HG02610 (cell line): ENCODE measurements around the gene PCDH9.

Experiments used
- ATAC-seq: cut with Tn5 transposase; IDR thresholded peaks from one replicate; pipeline ENCODE4 v1.9.1; 2021; ENCODE audit warnings: mild to moderate bottlenecking, moderate library complexity; ENCODE audit not compliant: unreplicated experiment

The PCDH9 gene

DNA sequence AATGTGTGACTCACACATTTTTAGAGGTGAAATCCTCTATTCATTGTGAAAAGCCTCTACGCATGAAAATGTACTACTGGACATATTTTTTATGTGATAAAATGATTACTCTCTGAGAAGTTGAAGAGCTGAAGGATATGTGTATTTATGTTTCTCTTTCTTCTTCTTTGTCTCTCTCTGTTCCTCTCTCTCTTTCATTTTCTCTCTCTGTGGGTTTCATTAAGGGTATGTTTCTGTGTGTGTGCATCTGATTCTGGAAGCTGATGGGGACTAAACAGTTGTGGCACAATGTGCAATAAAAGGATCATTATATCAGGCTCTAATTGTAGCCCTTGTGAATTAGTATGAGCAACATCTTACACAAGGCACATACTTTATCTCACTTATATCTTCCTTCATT is 867.7 kb downstream of the PCDH9 start:
- no peak for ATAC-seq

DNA sequence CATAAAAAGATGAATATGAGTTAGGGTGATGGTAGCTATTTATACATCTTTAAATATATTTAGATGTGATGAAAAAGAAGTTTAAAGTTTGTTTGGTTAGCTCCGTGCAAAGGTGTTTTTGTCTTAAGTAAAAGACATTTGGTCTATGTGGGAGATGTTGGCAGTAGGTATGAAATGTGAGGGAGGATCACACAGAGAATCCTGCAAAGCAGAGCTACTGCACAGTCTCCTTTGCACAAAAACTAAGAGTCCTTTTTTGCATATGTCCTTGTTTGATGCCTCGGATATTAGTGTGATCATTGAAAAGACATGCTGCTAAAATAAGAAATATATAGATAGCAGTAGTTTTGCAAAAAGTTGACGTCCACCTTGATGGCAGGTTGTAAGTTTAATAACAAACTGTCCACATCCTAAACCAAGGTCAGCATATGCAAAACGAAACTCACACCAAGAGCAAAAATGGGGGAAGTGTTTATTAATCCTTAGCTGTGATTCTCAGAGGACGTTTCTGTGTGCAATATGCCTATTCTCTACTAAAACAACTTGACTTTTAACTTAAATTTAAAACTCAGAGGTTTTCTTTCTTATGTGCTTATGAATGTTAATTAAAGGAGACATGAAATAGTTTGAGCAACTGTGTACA is 870.1 kb downstream of the PCDH9 start:
- no peak for ATAC-seq

DNA sequence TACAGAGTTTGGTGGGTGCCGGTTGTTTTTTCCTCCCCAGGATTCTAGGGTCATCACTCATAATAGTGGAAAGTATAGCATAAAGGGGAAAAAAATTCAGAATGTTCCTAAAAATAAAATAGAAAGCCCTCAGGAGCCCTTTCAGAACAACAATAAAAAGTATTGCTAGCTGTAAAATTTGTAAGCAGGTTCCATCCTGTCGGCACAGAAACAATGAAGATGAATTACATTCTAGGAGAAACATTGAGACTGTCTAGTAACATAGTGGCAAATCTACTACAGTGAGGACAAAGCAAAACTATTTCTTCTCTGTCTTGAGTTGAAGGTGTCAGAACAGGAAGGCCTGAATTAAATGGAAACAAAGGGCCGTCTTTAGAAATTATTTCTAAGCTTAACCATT is 870.7 kb downstream of the PCDH9 start:
- no peak for ATAC-seq

GRCh38 chr13:66358564-66358963 is 871.6 kb downstream of the PCDH9 start:
- no peak for ATAC-seq

- ATAC-seq: no peak
These were observed 872.7 kb downstream of the PCDH9 start for GRCh38 chr13:66357463-66357862.

- ATAC-seq: no peak
These were observed 875.0 kb downstream of the PCDH9 start for GRCh38 chr13:66354879-66355751.

DNA sequence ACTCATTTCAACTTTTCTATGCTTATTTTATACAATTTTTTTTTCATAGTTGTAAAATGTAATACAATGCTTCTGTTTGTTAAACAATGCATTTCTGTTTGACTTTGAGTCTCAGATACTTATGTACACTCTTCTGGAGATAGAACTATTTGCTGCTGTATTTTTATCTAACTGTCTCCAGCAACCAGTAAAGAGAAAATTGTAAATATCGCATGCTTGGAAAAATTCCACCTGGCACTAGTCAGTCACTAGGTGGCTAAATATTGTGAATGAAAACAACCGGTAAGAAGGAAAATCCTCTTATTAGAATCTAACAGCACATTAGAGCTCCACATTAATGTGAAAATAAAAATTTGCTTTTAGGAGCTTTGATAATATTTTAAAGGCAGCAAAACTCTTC is 876.5 kb downstream of the PCDH9 start:
- no peak for ATAC-seq

- ATAC-seq: no peak
These were observed 880.2 kb downstream of the PCDH9 start for GRCh38 chr13:66349966-66350365.

DNA sequence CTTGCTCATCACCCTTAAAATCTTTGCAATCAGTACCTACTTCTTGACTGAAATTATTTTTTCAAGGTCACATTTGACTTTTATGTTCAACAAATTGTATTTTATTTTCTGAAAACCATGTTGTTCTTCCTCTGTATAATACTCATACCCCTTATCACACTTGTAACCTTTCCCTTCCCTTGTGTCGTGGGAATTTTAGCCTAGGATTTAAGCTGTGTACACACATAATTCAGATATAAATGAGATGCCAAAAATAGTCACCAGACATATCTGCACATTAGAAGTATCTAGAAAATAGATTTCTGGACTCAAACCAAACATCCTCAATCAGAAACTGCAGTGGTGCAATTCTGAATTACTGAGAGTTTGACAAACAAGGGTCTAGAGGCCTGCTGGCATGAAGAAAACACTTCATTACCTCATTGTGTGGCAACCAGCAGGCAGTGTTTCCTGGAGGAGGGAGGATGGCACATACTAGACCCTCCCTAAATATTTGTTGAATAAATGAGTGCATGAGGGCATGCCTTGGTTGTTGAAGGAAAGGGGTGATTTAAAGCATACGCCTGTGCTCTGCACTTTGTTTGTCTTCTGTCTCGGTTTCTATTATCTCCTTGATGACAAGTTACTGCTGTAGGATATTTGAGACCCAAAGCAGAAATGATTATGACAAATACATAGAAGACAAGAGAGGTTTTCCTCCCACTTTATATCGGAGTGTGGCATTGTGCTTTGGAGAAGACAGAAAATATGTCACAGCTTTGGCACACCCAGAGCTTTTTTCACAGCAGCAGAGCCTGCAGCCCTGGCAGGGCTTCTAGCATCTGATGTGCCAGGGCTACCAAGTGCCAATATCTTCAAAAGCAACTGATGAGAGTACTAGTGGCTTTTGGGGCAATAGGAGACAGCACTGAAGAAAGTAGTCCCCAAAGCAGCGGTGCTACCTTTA is 881.1 kb downstream of the PCDH9 start:
- ATAC-seq: no peak

- ATAC-seq: no peak
These were observed 882.5 kb downstream of the PCDH9 start for GRCh38 chr13:66347486-66348117.

DNA sequence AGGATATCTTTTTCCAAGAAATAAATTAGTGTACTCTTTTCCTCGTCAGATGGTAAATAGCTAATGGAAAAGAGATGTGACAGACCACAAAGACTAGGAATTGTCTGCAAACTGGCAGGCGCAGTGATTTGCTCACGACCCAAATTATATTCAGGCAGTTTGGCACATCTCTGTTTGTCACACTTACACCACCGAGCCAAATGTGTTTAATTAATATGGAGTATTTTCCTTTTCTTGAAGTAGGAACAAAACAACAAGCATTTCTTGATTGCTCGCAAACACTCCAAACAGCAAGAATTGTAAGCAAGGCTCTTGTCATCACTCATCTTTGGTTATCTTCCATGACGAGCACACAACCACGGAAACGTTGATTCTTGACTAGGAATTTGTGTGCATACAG is 884.2 kb downstream of the PCDH9 start:
- ATAC-seq: no peak

DNA sequence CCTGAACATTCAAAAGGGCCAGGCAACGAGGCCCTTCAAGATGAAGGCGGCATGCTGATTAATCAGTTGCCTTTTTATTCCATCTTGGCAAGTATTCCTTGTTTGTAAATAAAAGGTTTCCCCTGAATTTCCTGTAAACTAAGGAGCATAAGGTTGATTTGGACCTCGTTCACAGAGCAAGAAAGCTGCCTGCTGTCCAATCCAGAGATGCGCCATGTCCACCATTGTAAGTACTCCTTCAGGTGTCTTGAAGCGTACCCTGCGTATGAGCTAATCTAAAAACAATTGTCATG is 884.7 kb downstream of the PCDH9 start:
- no peak for ATAC-seq

- ATAC-seq: no peak
These were observed 885.2 kb downstream of the PCDH9 start for GRCh38 chr13:66344805-66345517.

DNA sequence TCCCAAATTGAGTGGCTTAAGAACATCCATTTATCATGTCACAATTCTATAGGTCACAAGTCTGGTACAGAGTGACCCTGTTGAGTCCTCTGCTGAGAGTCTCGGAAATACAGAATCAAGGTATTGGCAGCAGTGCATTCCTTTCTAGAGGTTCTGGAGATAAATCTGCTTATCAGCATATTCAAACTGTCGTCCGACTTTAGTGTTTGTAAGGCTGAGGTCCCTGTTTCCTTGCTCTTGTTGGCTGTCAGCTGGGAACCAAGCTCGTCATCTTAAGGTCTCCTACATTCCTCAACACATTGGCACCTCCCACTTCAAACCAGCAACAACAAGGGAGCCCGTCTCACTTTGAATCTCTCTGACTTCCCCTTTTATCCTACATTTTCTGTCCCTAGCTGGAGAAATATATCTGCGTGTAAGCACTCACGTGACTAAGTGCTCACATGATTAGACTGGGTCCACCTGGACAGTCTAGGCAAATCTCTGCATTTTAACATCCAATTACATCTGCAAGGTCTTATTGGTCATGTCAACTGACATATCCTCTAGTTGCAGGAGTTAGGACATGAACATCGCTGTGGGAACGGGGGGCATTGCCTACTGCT is 886.8 kb downstream of the PCDH9 start:
- no peak for ATAC-seq

GRCh38 chr13:66341635-66342377 is 888.3 kb downstream of the PCDH9 start:
- ATAC-seq: no peak

- ATAC-seq: no peak
These were observed 890.9 kb downstream of the PCDH9 start for GRCh38 chr13:66339214-66339613.

- ATAC-seq: no peak
These were observed 891.6 kb downstream of the PCDH9 start for GRCh38 chr13:66338542-66338941.

GRCh38 chr13:66335626-66336025 is 894.5 kb downstream of the PCDH9 start:
- ATAC-seq: no peak

- peak; percentile 65 for ATAC-seq
These were observed 900.1 kb downstream of the PCDH9 start for GRCh38 chr13:66329988-66330451.
